GM13976 (cell line): ENCODE measurements around the gene TCN2.

Experiments
- DNase-seq: peaks from one replicate; pipeline ENCODE4 v3.0.0; 2012; ENCODE audit warnings: low spot score
- CTCF ChIP-seq: IDR thresholded peaks from 2 replicates; pipeline ENCODE4 v1.5.1; 2012; ENCODE audit warnings: borderline replicate concordance, mild to moderate bottlenecking; ENCODE audit not compliant: insufficient read depth; ENCODE audit errors: extremely low read depth, missing control alignments, control extremely low read depth
- in situ Hi-C: fragments of 300-500 bp; cut with MboI; formaldehyde crosslinking; loops from one replicate; pipeline ENCODE4 v1.12.0; 2022; ENCODE audit warnings: low sequenced_read_pairs, mixed read lengths, inconsistent platforms; ENCODE audit not compliant: unreplicated experiment

The TCN2 gene

GRCh38 chr22:30601464-30601863 is 5.5 kb upstream of the TCN2 start:
- TF ChIP-seq CTCF = no peak
- no peak for DNase-seq
- in situ Hi-C loops = no loop called here

GRCh38 chr22:30602049-30602448 is 4.9 kb upstream of the TCN2 start:
- peak; percentile 33 for TF ChIP-seq CTCF
- no peak for DNase-seq
- in situ Hi-C loops = no loop called here

- TF ChIP-seq CTCF = no peak
- in situ Hi-C loops = no loop called here
These were observed 3.2 kb upstream of the TCN2 start for GRCh38 chr22:30603801-30604200.

GRCh38 chr22:30604723-30605122 is 2.3 kb upstream of the TCN2 start:
- in situ Hi-C loops = no loop called here
- TF ChIP-seq CTCF = no peak
- no peak for DNase-seq

More at GRCh38 chr22:30603801-30604200, 3.2 kb upstream of the TCN2 start:
- no peak for DNase-seq

GRCh38 chr22:30605449-30606110 is 1.4 kb upstream of the TCN2 start:
- peak; percentile 57 for TF ChIP-seq CTCF
- peak; percentile 74 for DNase-seq
- in situ Hi-C loops = no loop called here

- in situ Hi-C loops = no loop called here
- no peak for DNase-seq
- no peak for TF ChIP-seq CTCF
These were observed 441 bp downstream of the TCN2 start for GRCh38 chr22:30607300-30607930.
